GM23248 (cell line): Measurements from ENCODE around the gene SLC36A2. TPM values are rescaled to one million over a fixed set of nuclear protein-coding genes. Genes with fewer than 3 reads are reported as not detected.

ENCODE experiments used
- DNase-seq: peaks from one replicate; pipeline ENCODE4 v3.0.0-alpha.2; 2015
- H2AFZ ChIP-seq: fragments of 200-600 bp; sonication (generic); 2 replicates; pipeline ENCODE4 v1.6.1; 2016; ENCODE audit warnings: antibody characterized with exemption
- H3F3A ChIP-seq: fragments of 200-600 bp; sonication (generic); 2 replicates; pipeline ENCODE4 v1.6.1; 2016; ENCODE audit warnings: mild to moderate bottlenecking, antibody characterized with exemption, mixed run types; ENCODE audit not compliant: insufficient read depth
- H3K27ac ChIP-seq: fragments of 200-600 bp; sonication (generic); 2 replicates; pipeline ENCODE4 v1.5.1; 2016; ENCODE audit warnings: mild to moderate bottlenecking
- H3K27me3 ChIP-seq: fragments of 200-600 bp; sonication (generic); replicated peaks from 2 replicates; pipeline ENCODE4 v1.6.1; 2016; ENCODE audit warnings: mild to moderate bottlenecking; ENCODE audit not compliant: insufficient read depth
- H3K36me3 ChIP-seq: fragments of 200-600 bp; sonication (generic); 2 replicates; pipeline ENCODE4 v1.6.1; 2016; ENCODE audit warnings: low read depth, mild to moderate bottlenecking
- H3K4me1 ChIP-seq: fragments of 200-600 bp; sonication (generic); 2 replicates; pipeline ENCODE4 v1.6.1; 2016; ENCODE audit warnings: mild to moderate bottlenecking; ENCODE audit not compliant: insufficient read depth
- H3K4me2 ChIP-seq: fragments of 200-600 bp; sonication (generic); one replicate; pipeline ENCODE4 v1.6.1; 2016; ENCODE audit warnings: mild to moderate bottlenecking; ENCODE audit not compliant: unreplicated experiment
- H3K4me3 ChIP-seq: fragments of 200-600 bp; sonication (generic); 2 replicates; pipeline ENCODE4 v1.5.1; 2016; ENCODE audit warnings: mild to moderate bottlenecking
- H3K79me2 ChIP-seq: fragments of 200-600 bp; sonication (generic); 2 replicates; pipeline ENCODE4 v1.6.1; 2016; ENCODE audit warnings: mild to moderate bottlenecking; ENCODE audit not compliant: insufficient read depth
- H3K9ac ChIP-seq: fragments of 200-600 bp; sonication (generic); 2 replicates; pipeline ENCODE4 v1.6.1; 2016; ENCODE audit warnings: mild to moderate bottlenecking
- H3K9me2 ChIP-seq: fragments of 200-600 bp; sonication (generic); 2 replicates; pipeline ENCODE4 v1.6.1; 2016; ENCODE audit warnings: mixed run types, mild to moderate bottlenecking, moderate library complexity; ENCODE audit not compliant: insufficient read depth
- H3K9me3 ChIP-seq: fragments of 200-600 bp; sonication (generic); one replicate; pipeline ENCODE4 v1.6.1; 2017; ENCODE audit warnings: low read depth
- H4K20me1 ChIP-seq: fragments of 200-600 bp; sonication (generic); 2 replicates; pipeline ENCODE4 v1.6.0; 2016; ENCODE audit not compliant: insufficient read depth
- EZH2 ChIP-seq: fragments of 200-600 bp; sonication (generic); IDR thresholded peaks from 2 replicates; pipeline ENCODE4 v1.6.1; 2018; ENCODE audit warnings: antibody characterized with exemption, mild to moderate bottlenecking; ENCODE audit not compliant: insufficient read depth, poor library complexity, severe bottlenecking
- EZH2phosphoT487 ChIP-seq: fragments of 200-600 bp; sonication (generic); IDR thresholded peaks from 2 replicates; pipeline ENCODE4 v1.6.1; 2018; ENCODE audit warnings: antibody characterized with exemption, moderate library complexity, mild to moderate bottlenecking, low read depth; ENCODE audit not compliant: insufficient read depth
- WGBS, 2 experiments: methylation state at CpG; one replicate each; pipeline ENCODE4 v1.1.6; 2015 to 2017; ENCODE audit warnings: low lambda C conversion rate in 2 of 2, low coverage in 1 of 2; ENCODE audit errors: missing lambda C conversion rate in 2 of 2; 5-methylcytosine and 5-hydroxymethylcytosine counted together
- in situ Hi-C: fragments of 300-500 bp; cut with MboI; formaldehyde crosslinking; loops from 2 replicates; pipeline ENCODE4 v1.15.0; 2020
- polyA plus RNA-seq: library from polyadenylated mRNA; unstranded; fragments of >200 nt; fragmentation: Nextera tagmentation; extraction: Ambion mirVana; gene quantifications from 2 replicates; pipeline ENCODE4 v1.2.1, GENCODE V29; 2016
- total RNA-seq: library from RNA; depleted of rRNA; stranded (reverse); fragments of >200 nt; shearing (Covaris generic); gene quantifications from 2 replicates; pipeline ENCODE4 v1.2.3, GENCODE V29; 2014

The SLC36A2 gene
- total and polyA plus RNA-seq, 2 experiments from 2014 or later, result not detected

DNA sequence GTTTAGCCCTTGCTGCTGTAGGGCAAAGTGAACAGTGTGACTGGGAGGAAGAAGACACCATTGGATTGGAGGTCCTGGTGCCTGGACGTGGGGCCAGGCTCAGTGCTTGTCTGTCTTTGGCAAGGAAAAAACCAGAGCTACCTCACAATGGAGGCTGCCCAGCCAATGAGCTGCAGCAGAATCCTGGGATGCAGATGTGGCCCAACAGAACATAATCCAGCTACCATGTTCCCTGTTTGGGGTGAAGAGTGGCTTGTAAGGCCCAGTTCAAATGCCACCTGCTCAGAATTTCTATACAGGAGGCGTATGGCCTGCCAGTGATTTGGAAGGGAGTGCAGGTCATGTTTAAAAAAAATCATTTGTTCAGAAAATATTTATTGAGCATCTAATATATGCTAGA, 43.7 kb downstream of the SLC36A2 start, which contains the start of gene SLC36A3:
SLC36A3 (minus strand) TSS at position 101 of the 400 bp plus-strand sequence. CDS start 412 bp downstream, outside the sequence.
- DNase-seq, result no peak
- H3K4me2 ChIP-seq, result no peak within 1 kb of the TSS
- 19 to 20% methylated on average over 2 of the region's 2 CpGs for WGBS, 2 experiments
- H3K4me3 ChIP-seq, result no peak within 1 kb of the TSS
- no peaks in the 10 kb centered on the region for H3F3A ChIP-seq
- H3K27ac ChIP-seq, result no peak within 1 kb of the TSS
- no peaks in the 10 kb centered on the region for H3K9me2 ChIP-seq
- no peaks in the 10 kb centered on the region for H3K4me1 ChIP-seq
- no peak within 1 kb of the TSS for H2AFZ ChIP-seq
- H3K36me3 ChIP-seq, result no peaks in the 10 kb centered on the region
- H3K9ac ChIP-seq, result no peak within 1 kb of the TSS
- peaks cover 7% of the 10 kb centered on the region for H3K27me3 ChIP-seq
- TF ChIP-seq EZH2, result no peak
- TF ChIP-seq EZH2phosphoT487, result no peak
- H3K79me2 ChIP-seq, result no peaks in the 10 kb centered on the region
- H3K9me3 ChIP-seq, result no peaks in the 10 kb centered on the region
- H4K20me1 ChIP-seq, result no peaks in the 10 kb centered on the region
- in situ Hi-C loops, result no loop called here

DNA sequence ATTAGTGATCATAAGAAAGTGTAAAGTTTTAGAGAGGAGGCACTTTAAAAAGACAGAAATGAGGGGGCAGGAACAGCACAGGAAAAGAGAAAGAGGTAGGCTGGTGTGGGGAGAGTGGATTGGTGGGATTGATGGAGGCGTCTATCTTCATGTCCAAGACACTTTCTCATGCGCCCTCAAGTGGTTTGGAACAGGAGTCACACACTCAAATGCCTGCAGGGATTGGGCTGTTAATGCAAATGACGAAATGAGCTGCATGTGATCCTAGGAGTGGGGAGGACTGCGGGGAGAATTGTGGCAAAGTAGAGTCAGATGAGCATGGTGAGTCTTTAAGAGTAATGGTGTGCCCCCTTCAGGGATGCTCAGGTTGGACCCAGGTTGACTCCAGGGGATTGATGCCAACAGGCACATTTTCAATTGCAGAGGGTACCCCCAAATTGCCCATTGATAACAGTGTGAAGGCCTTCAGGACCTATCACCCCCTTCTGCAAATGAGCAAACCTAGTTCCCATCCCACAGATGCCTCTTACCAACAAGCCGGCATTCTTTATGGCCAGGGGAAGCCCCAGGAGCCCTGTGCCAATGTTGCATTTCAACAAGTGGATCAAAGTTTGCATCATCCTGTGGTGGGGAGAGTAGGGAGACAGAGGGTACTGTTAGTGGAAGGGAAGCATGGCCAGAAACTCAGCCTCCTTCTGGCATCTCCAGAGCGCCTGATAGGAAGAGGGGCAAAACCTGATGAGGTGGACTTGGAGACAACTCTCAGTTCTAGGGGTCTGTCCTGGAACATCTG, 49.1 kb downstream of the SLC36A2 start:
- no peaks in the 10 kb centered on the region for H3K9me3 ChIP-seq
- no peak overlapping the region for H3K9ac ChIP-seq
- in situ Hi-C loops, result no loop called here
- no peaks in the 10 kb centered on the region for H3F3A ChIP-seq
- H3K27ac ChIP-seq, result no peak overlapping the region
- H4K20me1 ChIP-seq, result no peaks in the 10 kb centered on the region
- H3K4me1 ChIP-seq, result no peaks in the 10 kb centered on the region
- no peak overlapping the region for H3K4me2 ChIP-seq
- WGBS, 2 experiments, result 20 to 28% methylated on average over 6 of the region's 6 CpGs
- H3K79me2 ChIP-seq, result no peaks in the 10 kb centered on the region
- no peaks in the 10 kb centered on the region; the same call in 1 of the 2 replicates for H3K27me3 ChIP-seq
- H3K4me3 ChIP-seq, result no peak overlapping the region
- H3K36me3 ChIP-seq, result no peaks in the 10 kb centered on the region
- TF ChIP-seq EZH2 (no peak), EZH2phosphoT487 (no peak)
- H2AFZ ChIP-seq, result no peak overlapping the region
- no peaks in the 10 kb centered on the region for H3K9me2 ChIP-seq
- DNase-seq, result peak; percentile 84

DNA sequence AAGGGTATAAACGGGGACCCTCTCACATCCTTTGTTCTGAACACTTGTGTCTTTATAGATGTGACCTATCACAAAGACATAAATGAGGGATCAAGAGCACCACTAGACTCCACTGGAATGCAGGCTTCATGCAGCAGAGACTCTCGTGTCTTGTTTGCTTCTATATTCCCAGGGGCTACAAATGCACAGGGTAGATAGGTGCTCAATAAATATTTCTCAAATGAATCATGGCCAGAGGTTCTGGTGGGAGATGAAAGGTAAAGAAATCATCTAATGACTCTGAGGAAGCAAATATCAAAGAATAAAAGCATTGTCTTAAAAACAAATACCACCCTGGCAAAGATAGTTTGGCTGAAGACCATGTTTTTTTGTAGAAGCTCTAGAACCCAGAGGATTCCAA, 50.4 kb downstream of the SLC36A2 start:
- in situ Hi-C loops, result no loop called here

DNA sequence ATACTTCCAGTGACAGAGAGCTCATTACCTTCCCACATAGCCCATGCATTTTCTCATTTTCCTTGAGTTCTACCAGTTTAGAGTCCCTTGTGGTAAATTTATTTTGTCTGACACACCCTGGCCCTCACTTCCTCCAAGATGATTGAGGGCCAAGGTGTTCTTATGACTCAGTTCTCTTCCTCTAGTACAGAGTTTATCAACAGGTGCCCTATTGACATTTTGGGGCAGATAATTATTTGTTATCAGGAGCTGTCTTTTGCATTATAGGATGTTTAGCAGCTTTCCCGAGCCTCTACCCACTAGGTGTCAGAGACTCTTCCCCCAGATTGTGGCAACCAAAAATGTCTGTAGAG, 50.9 kb downstream of the SLC36A2 start:
- Histone ChIP-seq H3K9ac (no peak overlapping the region), H4K20me1 (no peaks in the 10 kb centered on the region), H3K9me2 (no peaks in the 10 kb centered on the region), H3F3A (no peaks in the 10 kb centered on the region), H3K27ac (no peak overlapping the region), H3K9me3 (no peaks in the 10 kb centered on the region), H2AFZ (no peak overlapping the region), H3K27me3 (no peaks in the 10 kb centered on the region; the same call in 1 of the 2 replicates), H3K4me3 (no peak overlapping the region), H3K4me2 (no peak overlapping the region), H3K79me2 (no peaks in the 10 kb centered on the region), H3K36me3 (no peaks in the 10 kb centered on the region), H3K4me1 (no peaks in the 10 kb centered on the region)
- in situ Hi-C loops, result no loop called here
- no peak for TF ChIP-seq EZH2phosphoT487
- WGBS, 2 experiments, result 55 to 72% methylated on average over 1 of the region's 1 CpG
- no peak for DNase-seq

More for the DNA sequence above, 50.4 kb downstream of the SLC36A2 start:
- no peaks in the 10 kb centered on the region for H4K20me1 ChIP-seq
- no peak overlapping the region for H2AFZ ChIP-seq
- no peaks in the 10 kb centered on the region for H3K36me3 ChIP-seq
- no peaks in the 10 kb centered on the region for H3F3A ChIP-seq
- H3K27me3 ChIP-seq, result no peaks in the 10 kb centered on the region; the same call in 1 of the 2 replicates
- TF ChIP-seq EZH2 (no peak), EZH2phosphoT487 (no peak)
- H3K4me1 ChIP-seq, result no peaks in the 10 kb centered on the region
- H3K9me3 ChIP-seq, result no peaks in the 10 kb centered on the region
- no peaks in the 10 kb centered on the region for H3K79me2 ChIP-seq
- 30% methylated on average over 2 of the region's 2 CpGs for WGBS, 2 experiments
- H3K9ac ChIP-seq, result no peak overlapping the region
- H3K4me3 ChIP-seq, result no peak overlapping the region
- no peak overlapping the region for H3K4me2 ChIP-seq
- no peak overlapping the region for H3K27ac ChIP-seq
- DNase-seq, result no peak
- H3K9me2 ChIP-seq, result no peaks in the 10 kb centered on the region
